WTC11 (cell line): ENCODE results near the gene RPS27A. TPM values are rescaled to one million over a fixed set of nuclear protein-coding genes. Genes with fewer than 3 reads are reported as not detected.

ENCODE experiments used
- ATAC-seq: fragments of 200-7000 bp; cut with Tn5 transposase; 2 replicates; pipeline ENCODE4 v1.10.0; 2021; ENCODE audit warnings: mild to moderate bottlenecking, moderate library complexity
- CTCF ChIA-PET: fragments of 300-600 bp; sonication (Branson Sonifier 250); formaldehyde crosslinking; loops from one replicate; lab custom pipeline; 2021; ENCODE audit warnings: antibody characterized with exemption; lab: Charles Lee
- POLR2A ChIA-PET: fragments of 350-600 bp; sonication (Branson Sonifier 250); formaldehyde crosslinking; loops from one replicate; lab custom pipeline; 2021; ENCODE audit warnings: antibody characterized with exemption; lab: Charles Lee
- DNase-seq: peaks from one replicate; pipeline ENCODE4 v3.0.0; 2021; ENCODE audit warnings: low spot score
- H3K27ac Mint-ChIP-seq: 2 replicates; pipeline ENCODE4 v1.8.0; 2021; ENCODE audit warnings: mixed read lengths
- H3K27me3 Mint-ChIP-seq: 2 replicates; pipeline ENCODE4 v1.8.0; 2021; ENCODE audit warnings: low read depth, mild to moderate bottlenecking, moderate library complexity, mixed read lengths
- H3K36me3 Mint-ChIP-seq: 2 replicates; pipeline ENCODE4 v1.8.0; 2021; ENCODE audit warnings: mixed read lengths
- H3K4me1 Mint-ChIP-seq: 2 replicates; pipeline ENCODE4 v1.8.0; 2022; ENCODE audit warnings: mixed read lengths
- H3K4me3 Mint-ChIP-seq: 2 replicates; pipeline ENCODE4 v1.8.0; 2021; ENCODE audit warnings: mild to moderate bottlenecking, moderate library complexity, mixed read lengths
- H3K9me3 Mint-ChIP-seq: 2 replicates; pipeline ENCODE4 v1.8.0; 2021; ENCODE audit warnings: mixed read lengths
- ATF1 ChIP-seq: sonication (generic); formaldehyde crosslinking; IDR thresholded peaks from 2 replicates; pipeline ENCODE4 v1.8.1; 2023; ENCODE audit warnings: mild to moderate bottlenecking, moderate library complexity, missing genetic modification reagents
- GRHL2 ChIP-seq: fragments of 250-450 bp; sonication (Bioruptor Pico); IDR thresholded peaks from 2 replicates; pipeline ENCODE4 v1.8.0; 2022; ENCODE audit warnings: mild to moderate bottlenecking, moderate library complexity; ENCODE audit not compliant: insufficient replicate concordance, severe bottlenecking
- KAT7 ChIP-seq: sonication (generic); formaldehyde crosslinking; IDR thresholded peaks from 2 replicates; pipeline ENCODE4 v1.8.1; 2023; ENCODE audit warnings: missing genetic modification reagents, mild to moderate bottlenecking, borderline replicate concordance
- NFYB ChIP-seq: sonication (generic); formaldehyde crosslinking; conservative IDR thresholded peaks from 2 replicates; pipeline ENCODE4 v1.8.0; 2022; ENCODE audit warnings: low read depth, missing genetic modification reagents
- PRDM15 ChIP-seq: sonication (generic); formaldehyde crosslinking; IDR thresholded peaks from 2 replicates; pipeline ENCODE4 v1.8.0; 2022; ENCODE audit warnings: missing genetic modification reagents
- PREB ChIP-seq: sonication (generic); formaldehyde crosslinking; IDR thresholded peaks from 2 replicates; pipeline ENCODE4 v1.8.1; 2022; ENCODE audit warnings: mild to moderate bottlenecking, missing genetic modification reagents, moderate library complexity, borderline replicate concordance
- SMAD3 ChIP-seq: sonication (generic); formaldehyde crosslinking; IDR thresholded peaks from 2 replicates; pipeline ENCODE4 v1.8.0; 2022; ENCODE audit warnings: missing genetic modification reagents, mild to moderate bottlenecking, borderline replicate concordance
- SMAD4 ChIP-seq: sonication (generic); formaldehyde crosslinking; IDR thresholded peaks from 2 replicates; pipeline ENCODE4 v1.8.0; 2022; ENCODE audit warnings: mild to moderate bottlenecking, missing genetic modification reagents
- TEAD4 ChIP-seq: sonication (generic); formaldehyde crosslinking; IDR thresholded peaks from 2 replicates; pipeline ENCODE4 v1.8.0; 2022; ENCODE audit warnings: mild to moderate bottlenecking, missing genetic modification reagents
- ZNF121 ChIP-seq: sonication (generic); formaldehyde crosslinking; IDR thresholded peaks from 2 replicates; pipeline ENCODE4 v1.8.0; 2023; ENCODE audit warnings: missing genetic modification reagents
- ZNF416 ChIP-seq: fragments of 250-450 bp; sonication (Bioruptor Pico); IDR thresholded peaks from 2 replicates; pipeline ENCODE4 v1.9.0; 2021; ENCODE audit warnings: mild to moderate bottlenecking, inconsistent platforms
- total RNA-seq: library from RNA; stranded (reverse); gene quantifications from 3 replicates; pipeline ENCODE4 v1.2.3, GENCODE V29; 2021
- TF ChIP-seq, protein P1 (sequence below): sonication (generic); formaldehyde crosslinking; IDR thresholded peaks from 2 replicates; pipeline ENCODE4 v1.8.0; 2022; ENCODE audit warnings: mild to moderate bottlenecking, missing genetic modification reagents
- TF ChIP-seq, protein P2 (sequence below): sonication (generic); formaldehyde crosslinking; IDR thresholded peaks from 2 replicates; pipeline ENCODE4 v1.8.0; 2023; ENCODE audit warnings: mild to moderate bottlenecking, missing genetic modification reagents
- TF ChIP-seq, protein P3 (sequence below): sonication (generic); formaldehyde crosslinking; IDR thresholded peaks from 2 replicates; pipeline ENCODE4 v1.8.1; 2023; ENCODE audit warnings: mild to moderate bottlenecking, moderate library complexity, missing genetic modification reagents
- TF ChIP-seq, protein P4 (sequence below): fragments of 250-450 bp; sonication (Bioruptor Pico); IDR thresholded peaks from 2 replicates; pipeline ENCODE4 v1.9.0; 2021; ENCODE audit warnings: mild to moderate bottlenecking, borderline replicate concordance
- TF ChIP-seq, protein P5 (sequence below): fragments of 250-450 bp; sonication (Bioruptor Pico); IDR thresholded peaks from 2 replicates; pipeline ENCODE4 v2.1.2; 2022; ENCODE audit warnings: mild to moderate bottlenecking, moderate library complexity

Gene RPS27A
- total RNA-seq, 1 experiment from 2014 or later: 1,424 TPM

DNA sequence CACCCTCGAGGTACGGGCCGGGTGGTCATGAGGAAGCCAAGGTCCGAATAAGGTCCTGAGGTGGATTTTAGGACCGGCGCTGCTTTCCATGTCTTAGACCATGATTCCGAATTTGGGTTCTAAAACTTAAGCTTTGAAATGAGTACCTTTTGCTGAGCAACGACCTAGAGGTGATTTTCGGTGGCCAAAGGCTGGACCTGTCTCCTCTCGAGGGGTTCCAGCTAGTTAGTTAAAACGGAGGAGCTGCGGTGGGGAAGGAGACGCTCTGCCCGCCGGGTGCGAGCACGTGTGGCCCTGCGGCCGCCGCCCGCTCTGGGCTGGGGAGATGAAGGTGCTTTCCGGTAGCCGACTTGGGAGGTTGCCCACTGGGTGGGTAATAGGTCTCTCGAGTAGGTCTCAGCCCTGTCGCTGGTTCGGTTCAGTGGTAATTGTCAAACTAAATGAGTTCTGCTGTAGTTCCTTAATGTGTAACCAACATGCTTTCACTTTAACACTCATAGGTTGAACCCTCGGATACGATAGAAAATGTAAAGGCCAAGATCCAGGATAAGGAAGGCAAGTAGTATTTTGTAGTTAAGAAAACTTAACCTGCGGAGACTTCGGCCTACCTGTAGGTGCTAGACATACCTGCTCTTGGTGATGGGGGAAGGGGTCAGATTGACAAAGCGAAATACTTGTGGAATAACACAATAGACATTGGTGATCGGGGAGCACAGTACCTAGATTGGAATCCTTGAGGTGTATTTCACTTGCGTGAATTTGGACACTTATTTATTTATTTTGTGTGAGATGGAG is 572 bp downstream of the RPS27A start:
- peaks cover 38% of the 10 kb centered on the region for H3K36me3 Mint-ChIP-seq

More for the DNA sequence above, 572 bp downstream of the RPS27A start:
- POLR2A ChIA-PET: interaction anchor here (0.6 to 1.4 kb wide), 4 partner anchors 9 to 187 kb away, joined by 3 to 6 read pairs (median 4); partner anchors contain the start of genes CCDC88A and RTN4
- TF ChIP-seq KAT7 (CRISPR knock-in tag): 0 out of 2 replicates have a peak, but pooled peaks have one; percentile 65
- TF ChIP-seq SMAD3 (CRISPR knock-in tag): no peak
- TF ChIP-seq TEAD4 (CRISPR knock-in tag): no peak
- no peak for TF ChIP-seq GRHL2 (CRISPR knock-in tag)
- TF ChIP-seq, protein P1, sequence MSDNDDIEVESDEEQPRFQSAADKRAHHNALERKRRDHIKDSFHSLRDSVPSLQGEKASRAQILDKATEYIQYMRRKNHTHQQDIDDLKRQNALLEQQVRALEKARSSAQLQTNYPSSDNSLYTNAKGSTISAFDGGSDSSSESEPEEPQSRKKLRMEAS (CRISPR knock-in tag): peak; percentile 26; the same call in 1 of the 2 replicates
- no peak for TF ChIP-seq ZNF121
- TF ChIP-seq, protein P2, sequence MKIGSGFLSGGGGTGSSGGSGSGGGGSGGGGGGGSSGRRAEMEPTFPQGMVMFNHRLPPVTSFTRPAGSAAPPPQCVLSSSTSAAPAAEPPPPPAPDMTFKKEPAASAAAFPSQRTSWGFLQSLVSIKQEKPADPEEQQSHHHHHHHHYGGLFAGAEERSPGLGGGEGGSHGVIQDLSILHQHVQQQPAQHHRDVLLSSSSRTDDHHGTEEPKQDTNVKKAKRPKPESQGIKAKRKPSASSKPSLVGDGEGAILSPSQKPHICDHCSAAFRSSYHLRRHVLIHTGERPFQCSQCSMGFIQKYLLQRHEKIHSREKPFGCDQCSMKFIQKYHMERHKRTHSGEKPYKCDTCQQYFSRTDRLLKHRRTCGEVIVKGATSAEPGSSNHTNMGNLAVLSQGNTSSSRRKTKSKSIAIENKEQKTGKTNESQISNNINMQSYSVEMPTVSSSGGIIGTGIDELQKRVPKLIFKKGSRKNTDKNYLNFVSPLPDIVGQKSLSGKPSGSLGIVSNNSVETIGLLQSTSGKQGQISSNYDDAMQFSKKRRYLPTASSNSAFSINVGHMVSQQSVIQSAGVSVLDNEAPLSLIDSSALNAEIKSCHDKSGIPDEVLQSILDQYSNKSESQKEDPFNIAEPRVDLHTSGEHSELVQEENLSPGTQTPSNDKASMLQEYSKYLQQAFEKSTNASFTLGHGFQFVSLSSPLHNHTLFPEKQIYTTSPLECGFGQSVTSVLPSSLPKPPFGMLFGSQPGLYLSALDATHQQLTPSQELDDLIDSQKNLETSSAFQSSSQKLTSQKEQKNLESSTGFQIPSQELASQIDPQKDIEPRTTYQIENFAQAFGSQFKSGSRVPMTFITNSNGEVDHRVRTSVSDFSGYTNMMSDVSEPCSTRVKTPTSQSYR (CRISPR knock-in tag): no peak
- TF ChIP-seq ZNF416: 0 out of 2 replicates have a peak, but pooled peaks have one; percentile 15
- TF ChIP-seq, protein P3, sequence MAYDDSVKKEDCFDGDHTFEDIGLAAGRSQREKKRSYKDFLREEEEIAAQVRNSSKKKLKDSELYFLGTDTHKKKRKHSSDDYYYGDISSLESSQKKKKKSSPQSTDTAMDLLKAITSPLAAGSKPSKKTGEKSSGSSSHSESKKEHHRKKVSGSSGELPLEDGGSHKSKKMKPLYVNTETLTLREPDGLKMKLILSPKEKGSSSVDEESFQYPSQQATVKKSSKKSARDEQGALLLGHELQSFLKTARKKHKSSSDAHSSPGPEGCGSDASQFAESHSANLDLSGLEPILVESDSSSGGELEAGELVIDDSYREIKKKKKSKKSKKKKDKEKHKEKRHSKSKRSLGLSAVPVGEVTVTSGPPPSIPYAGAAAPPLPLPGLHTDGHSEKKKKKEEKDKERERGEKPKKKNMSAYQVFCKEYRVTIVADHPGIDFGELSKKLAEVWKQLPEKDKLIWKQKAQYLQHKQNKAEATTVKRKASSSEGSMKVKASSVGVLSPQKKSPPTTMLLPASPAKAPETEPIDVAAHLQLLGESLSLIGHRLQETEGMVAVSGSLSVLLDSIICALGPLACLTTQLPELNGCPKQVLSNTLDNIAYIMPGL (CRISPR knock-in tag): no peak
- TF ChIP-seq ATF1 (CRISPR knock-in tag): no peak
- peak; percentile 11; the same call in 1 of the 2 replicates for TF ChIP-seq PREB (CRISPR knock-in tag)
- TF ChIP-seq, protein P4, sequence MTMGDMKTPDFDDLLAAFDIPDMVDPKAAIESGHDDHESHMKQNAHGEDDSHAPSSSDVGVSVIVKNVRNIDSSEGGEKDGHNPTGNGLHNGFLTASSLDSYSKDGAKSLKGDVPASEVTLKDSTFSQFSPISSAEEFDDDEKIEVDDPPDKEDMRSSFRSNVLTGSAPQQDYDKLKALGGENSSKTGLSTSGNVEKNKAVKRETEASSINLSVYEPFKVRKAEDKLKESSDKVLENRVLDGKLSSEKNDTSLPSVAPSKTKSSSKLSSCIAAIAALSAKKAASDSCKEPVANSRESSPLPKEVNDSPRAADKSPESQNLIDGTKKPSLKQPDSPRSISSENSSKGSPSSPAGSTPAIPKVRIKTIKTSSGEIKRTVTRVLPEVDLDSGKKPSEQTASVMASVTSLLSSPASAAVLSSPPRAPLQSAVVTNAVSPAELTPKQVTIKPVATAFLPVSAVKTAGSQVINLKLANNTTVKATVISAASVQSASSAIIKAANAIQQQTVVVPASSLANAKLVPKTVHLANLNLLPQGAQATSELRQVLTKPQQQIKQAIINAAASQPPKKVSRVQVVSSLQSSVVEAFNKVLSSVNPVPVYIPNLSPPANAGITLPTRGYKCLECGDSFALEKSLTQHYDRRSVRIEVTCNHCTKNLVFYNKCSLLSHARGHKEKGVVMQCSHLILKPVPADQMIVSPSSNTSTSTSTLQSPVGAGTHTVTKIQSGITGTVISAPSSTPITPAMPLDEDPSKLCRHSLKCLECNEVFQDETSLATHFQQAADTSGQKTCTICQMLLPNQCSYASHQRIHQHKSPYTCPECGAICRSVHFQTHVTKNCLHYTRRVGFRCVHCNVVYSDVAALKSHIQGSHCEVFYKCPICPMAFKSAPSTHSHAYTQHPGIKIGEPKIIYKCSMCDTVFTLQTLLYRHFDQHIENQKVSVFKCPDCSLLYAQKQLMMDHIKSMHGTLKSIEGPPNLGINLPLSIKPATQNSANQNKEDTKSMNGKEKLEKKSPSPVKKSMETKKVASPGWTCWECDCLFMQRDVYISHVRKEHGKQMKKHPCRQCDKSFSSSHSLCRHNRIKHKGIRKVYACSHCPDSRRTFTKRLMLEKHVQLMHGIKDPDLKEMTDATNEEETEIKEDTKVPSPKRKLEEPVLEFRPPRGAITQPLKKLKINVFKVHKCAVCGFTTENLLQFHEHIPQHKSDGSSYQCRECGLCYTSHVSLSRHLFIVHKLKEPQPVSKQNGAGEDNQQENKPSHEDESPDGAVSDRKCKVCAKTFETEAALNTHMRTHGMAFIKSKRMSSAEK: 0 out of 2 replicates have a peak, but pooled peaks have one; percentile 15
- TF ChIP-seq, protein P5, sequence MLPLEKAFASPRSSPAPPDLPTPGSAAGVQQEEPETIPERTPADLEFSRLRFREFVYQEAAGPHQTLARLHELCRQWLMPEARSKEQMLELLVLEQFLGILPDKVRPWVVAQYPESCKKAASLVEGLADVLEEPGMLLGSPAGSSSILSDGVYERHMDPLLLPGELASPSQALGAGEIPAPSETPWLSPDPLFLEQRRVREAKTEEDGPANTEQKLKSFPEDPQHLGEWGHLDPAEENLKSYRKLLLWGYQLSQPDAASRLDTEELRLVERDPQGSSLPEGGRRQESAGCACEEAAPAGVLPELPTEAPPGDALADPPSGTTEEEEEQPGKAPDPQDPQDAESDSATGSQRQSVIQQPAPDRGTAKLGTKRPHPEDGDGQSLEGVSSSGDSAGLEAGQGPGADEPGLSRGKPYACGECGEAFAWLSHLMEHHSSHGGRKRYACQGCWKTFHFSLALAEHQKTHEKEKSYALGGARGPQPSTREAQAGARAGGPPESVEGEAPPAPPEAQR (CRISPR knock-in tag): no peak
- TF ChIP-seq PRDM15 (CRISPR knock-in tag): peak; percentile 14; the same call in 1 of the 2 replicates
- TF ChIP-seq SMAD4: no peak
- TF ChIP-seq NFYB (CRISPR knock-in tag): 0 out of 2 replicates have a peak, but pooled peaks have one; percentile 2
- ATAC-seq (no peak), DNase-seq (no peak)
- Mint-ChIP-seq H3K27ac (peak overlapping the region; percentile 98), H3K4me1 (peaks cover 25% of the 10 kb centered on the region), H3K27me3 (no peaks in the 10 kb centered on the region), H3K4me3 (peak overlapping the region; percentile 100), H3K9me3 (no peaks in the 10 kb centered on the region)
- CTCF ChIA-PET: no interaction called here
